ENCODE data around the gene ETS2. TPM values are rescaled to one million over a fixed set of nuclear protein-coding genes. Genes with fewer than 3 reads are reported as not detected.
"Not testable (repeated sequence)": the region's sequence is repeated elsewhere in the genome, so short reads cannot be mapped to it uniquely, and the experiment has no call there.

Gene ETS2
- total RNA-seq, 6 donors from 2014 or later = 70.2 to 215 (median 143) TPM

DNA sequence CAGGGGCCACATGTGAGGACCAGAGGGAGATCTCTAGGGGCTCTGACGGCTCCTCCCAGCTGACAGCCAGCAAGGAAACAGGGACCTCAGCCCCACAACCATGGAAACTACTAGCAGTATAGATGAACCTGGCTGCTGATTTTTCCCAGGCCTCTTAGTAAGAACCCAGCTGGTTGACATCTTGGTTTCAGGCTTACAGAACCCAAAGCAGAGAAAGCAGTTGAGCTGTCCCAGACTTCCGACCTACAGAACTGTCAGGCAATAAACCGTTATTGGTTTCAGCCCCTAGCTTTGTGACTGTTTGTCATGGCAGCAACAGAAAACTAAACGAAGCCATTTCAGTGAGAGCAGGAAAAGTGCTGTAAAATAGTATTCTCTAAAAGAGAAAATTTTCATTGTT, 36.4 kb downstream of the ETS2 start:
- 72 to 79% methylated on average over 4 of the region's 4 CpGs for WGBS, 2 donors

DNA sequence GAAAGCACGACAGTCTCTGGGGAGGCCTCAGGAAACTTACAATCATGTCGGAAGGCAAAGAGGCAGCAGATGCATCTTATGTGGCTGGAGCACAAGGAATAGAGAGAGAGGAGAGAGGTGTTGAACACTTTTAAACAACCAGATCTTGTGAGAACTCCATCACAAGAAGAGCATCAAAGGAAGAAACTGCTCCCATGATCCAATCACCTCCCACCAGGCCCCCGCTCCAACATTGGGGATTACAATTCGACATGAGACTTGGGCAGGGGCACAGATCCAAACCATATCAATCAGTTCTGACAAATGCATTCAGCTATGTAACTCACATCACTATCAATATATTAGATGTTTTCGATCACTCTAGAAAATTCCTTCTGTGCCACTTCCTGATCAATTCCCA, 37.6 kb downstream of the ETS2 start:
- H3K9me3 ChIP-seq = no peaks in the 10 kb centered on the region
- H3K4me3 ChIP-seq = no peak overlapping the region
- no peak for ATAC-seq (ENCODE audit: low FRiP score in 2 of 2)
- H3K36me3 ChIP-seq = no peaks in the 10 kb centered on the region
- H3K27me3 ChIP-seq = no peaks in the 10 kb centered on the region
- H3K27ac ChIP-seq = no peak overlapping the region
- WGBS, 2 donors = 93% methylated on average over 5 of the region's 5 CpGs
- TF ChIP-seq EP300 (IDR thresholded peaks at IDR 0.05) (no peak), POLR2AphosphoS5 (IDR thresholded peaks at IDR 0.05) (no peak), POLR2A (IDR thresholded peaks at IDR 0.05) (no peak)
- TF ChIP-seq, protein P1, sequence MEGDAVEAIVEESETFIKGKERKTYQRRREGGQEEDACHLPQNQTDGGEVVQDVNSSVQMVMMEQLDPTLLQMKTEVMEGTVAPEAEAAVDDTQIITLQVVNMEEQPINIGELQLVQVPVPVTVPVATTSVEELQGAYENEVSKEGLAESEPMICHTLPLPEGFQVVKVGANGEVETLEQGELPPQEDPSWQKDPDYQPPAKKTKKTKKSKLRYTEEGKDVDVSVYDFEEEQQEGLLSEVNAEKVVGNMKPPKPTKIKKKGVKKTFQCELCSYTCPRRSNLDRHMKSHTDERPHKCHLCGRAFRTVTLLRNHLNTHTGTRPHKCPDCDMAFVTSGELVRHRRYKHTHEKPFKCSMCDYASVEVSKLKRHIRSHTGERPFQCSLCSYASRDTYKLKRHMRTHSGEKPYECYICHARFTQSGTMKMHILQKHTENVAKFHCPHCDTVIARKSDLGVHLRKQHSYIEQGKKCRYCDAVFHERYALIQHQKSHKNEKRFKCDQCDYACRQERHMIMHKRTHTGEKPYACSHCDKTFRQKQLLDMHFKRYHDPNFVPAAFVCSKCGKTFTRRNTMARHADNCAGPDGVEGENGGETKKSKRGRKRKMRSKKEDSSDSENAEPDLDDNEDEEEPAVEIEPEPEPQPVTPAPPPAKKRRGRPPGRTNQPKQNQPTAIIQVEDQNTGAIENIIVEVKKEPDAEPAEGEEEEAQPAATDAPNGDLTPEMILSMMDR (IDR thresholded peaks at IDR 0.05) = no peak
- peaks cover 0 to 7% (median 0%) of the 10 kb centered on the region in 4 donors for H3K4me1 ChIP-seq
- no peak for DNase-seq

More for the DNA sequence above, 36.4 kb downstream of the ETS2 start:
- H3K36me3 ChIP-seq = no peaks in the 10 kb centered on the region
- no peaks in the 10 kb centered on the region for H3K27me3 ChIP-seq
- no peak for DNase-seq
- TF ChIP-seq, protein P1 (IDR thresholded peaks at IDR 0.05) = no peak
- TF ChIP-seq POLR2AphosphoS5 (IDR thresholded peaks at IDR 0.05) (no peak), EP300 (IDR thresholded peaks at IDR 0.05) (no peak), POLR2A (IDR thresholded peaks at IDR 0.05) (no peak)
- ATAC-seq (ENCODE audit: low FRiP score in 2 of 2) = no peak
- H3K4me3 ChIP-seq = no peak overlapping the region
- H3K4me1 ChIP-seq = peaks cover 0 to 7% (median 0%) of the 10 kb centered on the region in 4 donors
- H3K9me3 ChIP-seq = no peaks in the 10 kb centered on the region
- no peak overlapping the region for H3K27ac ChIP-seq

DNA sequence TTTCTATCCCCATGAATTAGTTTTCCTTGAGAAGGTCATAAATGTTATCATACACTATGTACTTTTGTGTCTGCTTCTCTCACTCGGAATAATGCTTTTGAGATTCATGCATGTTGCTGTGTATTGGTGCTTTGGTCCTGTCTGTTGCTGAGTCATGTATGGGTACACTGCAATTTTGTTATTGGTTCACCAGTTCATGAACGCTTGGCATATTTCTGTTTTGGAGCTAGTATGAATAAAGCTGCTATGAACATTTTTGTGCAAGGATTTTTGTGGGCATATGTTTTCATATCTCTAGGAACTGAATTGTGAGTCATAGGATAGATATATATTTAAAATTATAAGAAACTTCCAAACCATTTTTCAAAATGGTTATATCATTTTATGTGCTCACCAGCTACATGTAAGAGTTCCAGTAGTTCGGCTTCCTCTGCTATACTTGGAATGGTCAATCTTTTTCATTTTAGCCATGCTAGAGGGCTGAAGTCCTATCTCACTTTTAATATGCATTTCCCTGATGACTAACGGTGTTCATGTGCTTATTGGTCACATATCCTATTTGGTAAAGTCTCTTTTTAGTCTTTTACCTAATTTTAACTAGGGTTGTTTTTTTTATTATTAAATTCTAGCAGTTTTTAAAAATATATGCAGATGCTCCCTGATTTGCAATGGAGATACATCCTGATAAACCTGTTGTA, 38.2 kb downstream of the ETS2 start:
- Histone ChIP-seq H3K9me3 (no peaks in the 10 kb centered on the region), H3K36me3 (no peaks in the 10 kb centered on the region), H3K4me3 (no peak overlapping the region), H3K4me1 (peaks cover 0 to 7% (median 0%) of the 10 kb centered on the region in 4 donors), H3K27me3 (no peaks in the 10 kb centered on the region), H3K27ac (no peak overlapping the region)
- no peak for ATAC-seq (ENCODE audit: low FRiP score in 2 of 2)
- no peak for TF ChIP-seq POLR2A (IDR thresholded peaks at IDR 0.05)
- TF ChIP-seq, protein P1 (IDR thresholded peaks at IDR 0.05) = no peak
- no peak for TF ChIP-seq EP300 (IDR thresholded peaks at IDR 0.05)
- TF ChIP-seq POLR2AphosphoS5 (IDR thresholded peaks at IDR 0.05) = no peak
- 91 to 95% methylated on average over 4 of the region's 4 CpGs for WGBS, 2 donors
- DNase-seq = no peak

DNA sequence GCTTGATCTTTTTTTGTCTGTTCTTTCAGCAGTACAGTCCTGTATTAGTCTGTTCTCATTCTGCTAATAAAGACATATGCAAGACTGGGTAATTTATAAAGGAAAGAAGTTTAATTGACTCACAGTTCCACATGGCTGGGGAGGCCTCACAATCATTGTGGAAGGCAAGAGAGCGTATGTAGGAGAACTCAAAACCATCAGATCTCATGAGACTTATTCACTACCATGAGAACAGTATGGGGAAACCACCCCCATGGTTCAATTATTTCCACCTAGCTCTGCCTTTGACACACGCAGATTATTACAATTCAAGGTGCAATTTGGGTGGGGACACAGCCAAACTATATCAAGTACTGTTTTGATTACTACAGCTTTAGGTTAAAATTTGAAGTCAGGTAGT, 39.6 kb downstream of the ETS2 start:
- not testable (repeated sequence) for H3K4me1 ChIP-seq; H3K27me3 ChIP-seq; H3K36me3 ChIP-seq; H3K27ac ChIP-seq; ATAC-seq (ENCODE audit: low FRiP score in 2 of 2); H3K9me3 ChIP-seq; H3K4me3 ChIP-seq; DNase-seq
- 96% methylated on average over 2 of the region's 2 CpGs for WGBS, 2 donors

DNA sequence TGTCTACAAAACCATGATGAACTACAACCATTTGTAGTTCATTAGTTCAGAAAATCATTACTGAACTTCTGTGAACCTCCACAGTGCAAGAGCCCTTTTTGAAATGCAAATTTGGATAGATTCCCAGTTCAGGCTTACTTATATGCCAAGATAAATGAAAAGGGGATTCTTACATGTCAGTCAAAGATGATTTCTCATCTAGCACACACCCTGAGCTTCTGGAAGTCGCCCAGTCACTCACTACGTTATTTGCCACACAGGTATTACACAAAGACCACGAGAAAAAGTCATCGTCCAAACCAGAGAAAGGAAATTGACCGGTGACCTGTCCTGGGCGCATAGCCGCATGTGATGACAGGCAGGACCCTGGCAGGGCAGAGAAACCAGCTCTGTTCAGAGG, 41.8 kb downstream of the ETS2 start:
- Histone ChIP-seq H3K9me3 (no peaks in the 10 kb centered on the region), H3K4me3 (no peak overlapping the region), H3K27me3 (no peaks in the 10 kb centered on the region), H3K27ac (no peak overlapping the region), H3K4me1 (no peaks in the 10 kb centered on the region), H3K36me3 (no peaks in the 10 kb centered on the region)
- no peak for ATAC-seq (ENCODE audit: low FRiP score in 2 of 2)
- DNase-seq = no peak
- WGBS, 2 donors = 73 to 79% methylated on average over 7 of the region's 7 CpGs
- TF ChIP-seq, protein P1 (IDR thresholded peaks at IDR 0.05) = no peak
- TF ChIP-seq POLR2AphosphoS5 (IDR thresholded peaks at IDR 0.05) (no peak), EP300 (IDR thresholded peaks at IDR 0.05) (no peak), POLR2A (IDR thresholded peaks at IDR 0.05) (no peak)
